Renal cortex interstitium (tissue), 11 donors: ENCODE data around the gene MEIKIN. TPM values are rescaled to one million over a fixed set of nuclear protein-coding genes. Genes with fewer than 3 reads are reported as not detected.
"Not testable (repeated sequence)": the region's sequence is repeated elsewhere in the genome, so short reads cannot be mapped to it uniquely, and the experiment has no call there.

Experiments used
- DNase-seq, 11 donors: peaks; one replicate each; pipeline ENCODE4 v3.0.0-alpha.2; 2013; ENCODE audit warnings: low read depth in 9 of 11, low spot score in 4 of 11; ENCODE audit errors: extremely low read depth in 1 of 11
- polyA plus RNA-seq, 3 donors: library from polyadenylated mRNA; unstranded; fragments of 120-200 nt; gene quantifications; one replicate each; pipeline ENCODE4 v1.2.1, GENCODE V29; 2013; ENCODE audit not compliant: insufficient read length in 3 of 3

Gene MEIKIN
- polyA plus RNA-seq, 3 donors = not detected

DNA sequence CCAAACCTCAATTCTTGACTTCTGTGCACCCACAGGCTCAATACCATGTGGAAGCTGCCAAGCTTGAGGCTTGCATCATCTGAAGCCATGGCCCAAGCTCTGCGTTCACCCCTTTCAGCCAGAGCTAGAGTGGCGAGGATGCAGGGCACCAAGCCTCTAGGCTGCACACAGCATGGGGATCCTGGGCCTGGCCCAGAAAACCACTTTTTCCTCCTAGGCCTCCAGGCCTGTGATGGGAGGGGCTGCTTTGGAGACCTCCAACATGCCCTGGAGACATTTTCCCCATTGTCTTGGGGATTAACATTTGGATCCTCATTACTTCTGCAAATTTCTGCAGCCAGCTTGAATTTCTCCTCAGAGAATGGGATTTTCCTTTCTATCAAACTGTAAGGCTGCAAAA is 112.8 kb downstream of the MEIKIN start:
- not testable (repeated sequence) for DNase-seq

DNA sequence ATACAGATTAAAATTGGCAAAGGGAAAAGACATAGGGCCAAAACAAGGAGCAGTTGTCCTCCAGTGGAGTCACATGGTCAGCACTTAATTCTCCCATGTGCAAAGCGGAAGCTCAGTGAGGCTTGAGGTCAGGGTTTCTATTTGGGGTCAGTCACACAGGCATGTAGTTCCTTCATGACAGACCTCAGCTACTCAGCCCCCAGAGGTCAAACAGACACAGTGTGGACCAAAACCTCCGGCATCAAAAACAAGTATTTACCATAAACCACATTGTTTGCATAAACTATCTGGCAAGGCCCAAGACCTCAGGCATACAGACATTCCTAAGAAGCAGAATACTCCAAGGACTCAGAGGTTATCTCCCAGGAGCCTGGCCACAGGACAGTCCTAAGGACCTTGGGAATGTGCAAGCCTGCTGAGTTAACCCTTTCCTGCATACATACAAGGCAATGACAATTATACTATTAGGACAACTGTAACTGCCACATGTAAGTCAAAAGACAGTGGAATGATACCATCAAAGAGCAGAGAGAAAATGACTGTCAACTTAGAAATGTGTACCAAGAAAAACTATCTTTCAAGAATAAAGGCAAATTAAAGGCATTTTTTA is 120.0 kb downstream of the MEIKIN start:
- DNase-seq = no peak

DNA sequence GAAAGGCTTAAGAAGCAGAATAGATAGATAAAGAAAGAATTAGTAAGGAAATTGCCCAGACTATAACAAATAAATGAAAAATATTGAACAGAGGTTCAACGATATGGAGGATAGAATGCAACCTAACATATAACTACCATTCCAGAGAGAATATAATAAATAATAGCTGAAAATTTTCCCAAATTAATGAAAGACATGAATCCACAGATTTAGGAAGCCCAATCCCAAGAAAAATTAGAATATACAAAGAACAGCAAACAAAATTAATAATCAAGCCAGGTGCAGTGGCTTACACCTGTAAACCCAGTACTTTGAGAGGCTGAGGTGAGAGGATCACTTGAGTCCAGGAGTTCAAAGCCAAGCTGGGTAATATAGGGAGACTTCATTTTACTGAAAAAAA is 120.8 kb downstream of the MEIKIN start:
- no peak for DNase-seq

DNA sequence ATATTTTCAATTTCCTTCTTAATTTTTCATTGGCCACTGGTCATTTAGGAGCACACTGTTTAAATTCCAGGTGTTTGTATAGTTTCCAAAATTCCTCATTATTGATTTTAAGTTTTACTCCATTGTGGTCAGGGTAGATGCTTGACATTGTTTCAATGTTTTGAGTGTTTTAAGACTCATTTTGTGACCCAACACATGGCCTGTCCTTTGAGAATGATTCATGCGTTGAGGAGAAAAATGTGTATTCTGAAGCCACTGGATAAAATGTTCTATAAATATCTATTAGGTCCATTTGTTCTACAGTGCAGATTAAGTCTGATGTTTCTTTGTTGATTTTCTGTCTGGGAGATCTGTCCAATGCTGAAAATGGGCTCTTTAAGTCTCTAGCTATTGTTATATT is 124.2 kb downstream of the MEIKIN start:
- no peak for DNase-seq

DNA sequence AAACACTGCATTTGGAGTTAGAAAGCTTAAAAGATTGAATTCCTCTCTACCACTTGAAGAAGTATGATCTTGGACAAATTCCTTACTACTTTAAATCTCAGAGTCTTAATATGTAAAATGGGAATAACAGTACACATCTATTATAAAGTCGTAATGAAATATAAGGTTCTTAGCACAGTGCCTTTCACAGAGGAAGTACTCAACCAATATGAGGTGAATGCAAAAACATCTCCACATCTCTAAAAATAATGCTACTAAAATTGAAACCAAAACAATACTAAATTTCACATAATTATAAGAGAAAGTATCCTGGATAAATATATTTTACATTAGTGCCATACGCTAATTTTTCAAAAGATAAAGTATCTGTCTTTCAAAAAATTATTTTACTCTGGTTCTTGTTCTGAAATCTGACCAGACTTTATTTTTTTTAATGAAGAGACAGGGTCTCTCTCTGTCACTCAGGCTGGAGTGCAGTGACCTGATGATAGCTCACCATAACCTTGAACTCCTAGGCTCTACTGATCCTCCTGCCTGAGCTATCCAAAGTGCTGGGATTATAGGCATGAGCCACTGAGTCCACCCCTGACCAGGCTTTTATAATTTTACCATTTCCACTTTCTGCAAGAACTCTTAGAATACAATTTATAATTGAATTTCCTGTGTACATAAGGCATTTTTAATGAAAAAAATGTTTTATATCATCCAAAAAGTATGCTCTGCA is 127.3 kb downstream of the MEIKIN start:
- no peak for DNase-seq

DNA sequence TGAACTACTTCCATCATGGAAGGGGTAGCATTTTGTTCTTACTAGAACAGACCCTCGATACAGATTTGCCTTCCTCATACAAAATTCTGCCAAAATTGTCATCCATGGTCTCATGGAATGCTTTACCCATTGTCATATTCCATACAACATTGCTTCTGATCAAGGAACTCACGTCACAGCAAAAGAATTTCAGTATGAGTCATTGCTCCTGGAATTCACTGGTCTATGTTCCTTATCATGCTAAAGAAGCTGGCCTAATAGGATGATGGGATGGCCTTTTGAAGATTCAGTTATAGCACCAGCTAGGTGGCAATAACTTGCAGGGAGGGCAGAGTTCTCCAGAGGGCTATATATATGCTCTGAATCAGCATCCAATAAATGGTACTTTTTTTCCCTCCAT is 130.5 kb downstream of the MEIKIN start:
- no peak for DNase-seq

DNA sequence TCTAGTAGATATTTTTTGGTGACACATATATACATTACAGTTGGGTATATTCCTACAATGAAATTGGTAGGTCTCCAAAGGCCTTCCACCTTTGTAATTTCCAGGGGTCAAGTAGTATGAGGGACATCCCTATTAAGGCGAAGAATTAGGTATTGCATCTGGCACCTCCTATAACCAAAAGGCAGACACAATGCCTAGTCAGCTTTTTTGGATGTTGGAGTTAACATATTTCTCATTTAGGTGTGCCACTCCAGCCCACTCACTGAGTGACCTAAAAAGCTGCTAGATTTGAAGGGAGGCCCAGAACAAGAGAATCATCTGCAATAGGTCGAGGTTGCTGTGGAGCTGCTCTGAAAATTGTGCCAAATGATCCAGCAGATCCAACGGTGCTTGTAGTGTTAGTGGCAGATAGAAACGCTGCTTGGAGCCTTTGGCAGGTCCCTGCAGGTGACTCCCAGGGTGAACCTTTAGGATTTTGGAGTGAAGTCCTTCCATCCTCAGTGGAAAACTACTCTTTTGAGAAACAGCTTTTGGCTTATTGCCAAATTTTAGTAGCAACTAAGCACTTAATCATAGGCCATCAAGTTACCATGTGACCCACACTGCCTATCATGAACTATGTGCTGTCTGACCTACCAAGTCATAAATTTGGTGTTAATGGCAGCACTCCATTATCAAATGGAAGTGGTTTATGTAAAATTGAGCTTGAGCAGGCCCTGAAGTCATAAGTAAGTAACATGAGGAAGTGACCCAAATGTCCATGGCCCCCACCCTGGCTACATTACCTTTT is 132.9 kb downstream of the MEIKIN start:
- DNase-seq = no peak

DNA sequence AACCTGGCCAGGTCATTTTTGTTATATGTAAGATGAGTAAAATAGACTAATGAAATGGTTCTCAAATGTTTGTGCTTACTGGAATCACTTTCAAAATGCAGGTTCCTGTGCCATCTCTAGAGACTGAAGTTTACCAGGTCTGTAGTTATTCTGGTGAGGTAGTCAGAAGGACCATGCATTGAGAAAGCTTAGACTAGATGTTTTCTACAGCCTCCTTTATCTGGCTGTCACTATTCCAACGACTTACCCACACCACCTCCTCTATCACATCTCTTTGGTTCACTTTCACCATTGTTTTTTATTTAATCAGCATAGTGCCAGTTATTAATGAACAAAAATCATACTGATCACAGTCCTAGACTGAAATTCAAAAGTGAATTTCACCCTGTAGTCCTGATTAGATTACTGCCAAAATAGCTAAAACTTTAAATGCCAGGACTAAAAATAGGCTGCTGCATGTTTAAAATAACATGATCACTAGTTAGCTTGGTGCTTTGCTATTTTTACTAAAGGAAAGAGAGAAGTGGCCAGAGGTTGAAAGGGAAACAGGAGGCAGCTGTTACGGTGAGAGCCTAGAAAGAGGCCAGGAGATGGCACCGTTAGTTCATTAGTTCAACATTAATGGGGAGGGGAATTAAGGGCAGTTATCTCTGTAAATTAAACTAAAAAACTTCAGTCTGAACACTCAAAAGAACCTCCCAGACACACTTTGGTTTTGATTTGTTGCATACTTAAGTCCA is 134.8 kb downstream of the MEIKIN start:
- no peak for DNase-seq

DNA sequence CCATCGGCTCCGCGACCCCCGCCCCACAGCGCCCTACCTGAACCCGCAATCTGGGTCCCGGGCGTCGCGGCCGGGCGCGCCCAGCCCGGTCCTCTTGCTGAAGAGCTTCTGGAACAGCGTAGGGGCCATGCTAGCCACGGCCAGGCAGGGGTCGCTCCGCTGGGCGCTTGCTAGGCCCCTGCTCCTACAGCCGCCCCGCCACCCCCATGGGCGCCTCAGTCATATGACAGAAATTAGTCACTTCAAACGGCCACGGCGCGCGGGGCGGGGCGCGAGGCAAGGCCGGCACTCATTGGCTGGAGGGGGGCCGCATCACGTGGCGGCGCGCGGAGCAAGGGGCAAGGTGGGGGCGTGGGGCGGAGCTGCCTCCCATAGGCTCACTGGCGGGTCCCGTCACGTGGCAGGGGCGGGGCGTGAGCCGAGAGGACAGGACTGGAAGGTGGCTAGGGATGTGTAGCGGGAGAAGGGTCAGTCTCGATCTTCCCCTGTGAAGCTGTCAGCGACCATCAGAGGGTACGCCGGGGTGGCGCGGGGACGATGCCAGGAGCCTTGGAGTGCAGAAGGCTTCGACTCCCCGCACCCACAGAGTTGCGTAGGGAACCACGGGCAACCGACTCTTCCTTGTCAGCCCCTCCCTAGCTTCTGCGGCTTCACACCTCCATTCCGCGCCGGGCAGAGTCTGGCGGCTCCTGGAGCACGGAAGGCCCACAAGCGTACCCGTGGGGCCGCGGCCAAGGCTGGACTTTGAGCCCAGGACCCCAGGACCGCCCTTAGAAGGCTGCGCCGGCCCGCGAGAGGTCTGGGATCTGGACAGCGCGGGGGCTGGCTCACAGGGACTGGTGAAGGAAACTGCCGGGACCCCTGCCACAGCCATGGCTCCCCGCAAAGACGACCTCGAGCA is 148.4 kb downstream of the MEIKIN start, which contains the start of gene FNIP1:
Gene FNIP1, minus strand, starts transcription at position 225 of the 901 bp plus-strand sequence. Its CDS starts 96 bp downstream, at position 129.
- peak; percentile 85 to 98 (median 95) for DNase-seq

DNA sequence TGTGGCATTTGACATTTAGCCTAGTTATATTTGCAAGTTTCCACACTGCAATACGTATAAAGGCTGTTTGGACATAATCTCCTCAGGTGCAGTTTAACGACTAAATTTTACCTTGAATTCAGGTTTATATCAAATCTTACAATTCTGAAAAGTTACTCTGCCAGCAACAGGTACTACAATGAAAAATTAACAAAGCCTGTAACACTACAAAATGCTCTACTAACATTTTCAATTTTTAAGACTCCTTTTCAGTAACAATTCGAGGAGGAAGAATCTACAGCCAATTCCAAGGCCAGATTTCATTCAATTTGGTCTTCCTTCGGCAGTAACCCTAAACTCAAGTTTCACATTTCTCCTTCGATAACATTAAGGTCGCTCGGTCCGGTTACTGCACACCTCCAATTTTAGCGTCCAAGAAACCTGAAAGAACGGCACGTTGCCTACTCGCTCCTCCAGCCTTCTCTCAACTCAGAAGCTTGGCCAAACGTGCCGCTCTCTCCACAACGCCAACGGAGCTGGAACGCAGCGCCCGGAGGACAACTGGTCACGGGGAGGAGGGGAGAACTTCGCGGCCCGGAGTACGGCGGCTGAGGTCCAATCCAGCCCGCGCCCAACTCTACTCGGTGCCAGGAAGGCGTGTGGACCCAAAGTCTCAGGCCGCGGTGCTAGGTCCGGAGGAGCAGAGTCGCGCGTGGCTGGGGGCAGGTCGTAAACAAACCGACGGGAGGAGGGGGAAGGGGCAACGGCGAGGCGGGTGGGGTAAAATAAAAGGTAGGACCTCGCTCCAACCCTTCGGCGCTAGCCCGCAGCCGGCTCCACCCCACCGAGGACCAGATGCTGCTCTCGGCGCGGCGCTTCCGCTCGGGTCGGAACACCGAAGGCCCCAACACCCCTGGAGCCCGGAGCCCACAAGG is 149.3 kb downstream of the MEIKIN start:
- DNase-seq = peak in 10 of 11 donors; percentile 23 to 59 (median 37)

DNA sequence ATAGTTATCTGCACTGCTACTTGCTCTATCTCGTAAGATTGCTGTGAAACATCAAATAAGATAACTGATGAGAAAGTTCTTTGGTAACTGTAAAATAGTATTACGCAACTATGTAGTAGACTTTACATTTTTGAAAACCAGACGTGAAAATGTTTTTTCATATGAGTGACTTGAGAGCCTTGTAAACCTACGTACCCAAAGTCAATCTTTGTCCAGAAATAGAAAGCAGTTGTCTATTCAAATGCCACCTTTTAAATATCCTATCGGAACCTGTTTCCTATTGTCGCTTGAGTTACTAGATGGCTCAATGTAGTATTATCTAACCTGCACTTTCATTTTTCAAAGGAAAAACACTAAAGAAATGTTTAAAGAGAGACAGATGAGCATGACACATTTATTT is 150.2 kb downstream of the MEIKIN start:
- no peak for DNase-seq

DNA sequence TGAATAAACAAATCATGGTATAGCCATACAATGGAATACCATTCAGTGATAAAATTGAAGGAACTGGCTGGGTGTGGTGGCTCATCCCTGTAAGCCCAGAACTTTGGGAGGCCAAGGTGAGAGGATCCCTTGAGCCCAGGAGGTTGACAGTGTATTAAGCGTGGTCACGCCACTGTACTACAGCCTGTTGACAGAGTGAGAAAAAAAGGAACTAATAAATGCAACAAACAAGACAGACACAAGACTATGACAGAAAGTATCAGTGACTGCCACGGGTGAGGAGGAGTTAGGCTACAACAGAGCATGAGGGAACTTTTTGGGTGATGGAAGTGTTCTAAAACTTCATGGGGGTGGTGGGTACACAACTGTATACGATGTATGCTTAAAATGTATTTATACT is 150.9 kb downstream of the MEIKIN start:
- DNase-seq = no peak

DNA sequence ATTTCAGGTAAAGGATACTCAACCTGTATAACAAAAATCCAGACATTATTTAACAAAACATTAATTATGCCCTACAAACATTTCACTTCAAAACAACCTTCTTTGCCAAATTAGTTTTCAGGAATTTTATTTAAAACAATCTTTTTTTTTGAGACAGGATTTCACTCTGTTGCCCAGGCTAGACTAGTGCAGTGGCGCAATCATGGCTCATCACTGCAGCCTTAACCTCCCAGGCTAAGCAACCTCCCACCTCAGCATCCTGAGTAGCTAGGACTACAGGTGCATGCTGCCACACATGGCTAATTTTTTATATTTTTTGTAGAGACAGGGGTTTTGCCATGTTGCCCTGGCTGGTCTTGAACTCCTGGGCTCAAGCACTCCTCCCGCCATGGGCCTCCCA is 152.6 kb downstream of the MEIKIN start:
- DNase-seq = no peak

DNA sequence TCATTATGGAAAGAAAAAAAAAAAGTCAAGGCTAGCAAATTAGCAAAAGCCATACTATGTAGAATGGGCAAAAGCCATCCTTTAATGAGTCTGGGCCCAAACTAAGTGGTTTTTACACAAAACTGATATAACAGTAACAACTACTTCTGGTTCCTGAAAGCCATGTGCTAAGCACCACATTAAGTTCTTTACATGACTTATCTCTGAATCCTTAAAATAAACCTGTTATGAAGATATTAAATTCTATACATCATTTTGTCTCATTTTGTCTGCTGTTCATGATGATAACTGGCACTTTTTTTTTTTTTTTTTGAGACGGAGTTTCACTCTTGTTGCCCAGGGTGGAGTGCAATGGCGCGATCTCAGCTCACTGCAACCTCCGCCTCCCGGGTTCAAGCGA is 153.6 kb downstream of the MEIKIN start:
- no peak for DNase-seq

DNA sequence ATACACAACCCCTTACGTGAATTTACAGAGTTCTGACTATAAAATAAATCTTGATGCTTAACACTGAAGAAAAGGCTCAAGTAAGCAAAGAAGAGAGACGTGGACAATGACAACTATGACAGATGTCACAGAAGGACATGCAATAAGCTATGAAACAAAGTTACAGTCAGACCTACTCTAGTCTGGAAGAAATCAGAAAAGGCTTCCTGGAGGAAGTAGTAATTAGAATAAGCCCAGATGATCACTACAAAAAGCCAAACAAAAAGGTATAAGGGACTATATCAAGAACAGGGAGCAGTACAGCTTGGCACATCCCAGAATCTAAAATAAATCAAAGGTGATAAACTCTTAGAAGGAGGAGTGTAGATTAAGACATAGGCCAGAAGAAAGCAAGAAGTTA is 154.9 kb downstream of the MEIKIN start:
- DNase-seq = no peak

DNA sequence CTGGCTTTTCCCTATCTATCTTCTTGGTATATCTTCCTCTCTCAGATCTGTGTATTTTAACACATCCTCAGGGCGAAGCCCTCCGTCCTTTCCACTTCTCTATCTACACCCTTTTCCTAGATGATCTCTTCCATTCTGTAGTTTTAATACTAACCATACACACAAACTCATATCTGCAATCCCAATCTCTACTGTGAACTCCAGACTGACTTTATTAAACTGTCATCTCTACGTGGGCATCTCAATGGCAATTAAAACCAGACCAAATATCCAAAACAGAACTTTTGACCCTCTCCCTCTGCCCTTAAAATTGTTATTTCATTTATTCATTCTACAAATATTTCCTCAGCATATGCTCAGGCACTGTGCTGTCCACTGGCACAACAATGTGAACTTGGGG is 155.7 kb downstream of the MEIKIN start:
- DNase-seq = no peak

DNA sequence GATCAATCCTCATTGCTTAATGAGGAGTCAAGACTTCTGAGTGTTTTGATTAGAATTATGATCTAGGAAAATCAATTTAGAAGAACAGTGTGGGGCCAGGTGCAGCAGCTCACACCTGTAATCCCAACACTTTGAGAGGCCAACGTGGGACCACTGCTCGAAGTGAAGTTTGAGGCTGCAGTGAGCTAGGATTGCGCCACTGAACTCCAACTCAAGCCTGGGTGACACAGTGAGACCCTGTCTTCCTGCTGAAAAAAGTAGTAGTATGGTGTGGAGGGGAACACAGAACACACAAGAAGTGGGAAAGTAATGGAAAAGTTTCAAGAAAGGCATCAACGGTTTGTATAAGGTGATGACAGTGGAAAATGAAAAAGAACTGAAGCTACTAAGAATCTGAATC is 157.7 kb downstream of the MEIKIN start:
- DNase-seq = no peak
